ENCODE data around the gene RBCK1.

Gene RBCK1

DNA sequence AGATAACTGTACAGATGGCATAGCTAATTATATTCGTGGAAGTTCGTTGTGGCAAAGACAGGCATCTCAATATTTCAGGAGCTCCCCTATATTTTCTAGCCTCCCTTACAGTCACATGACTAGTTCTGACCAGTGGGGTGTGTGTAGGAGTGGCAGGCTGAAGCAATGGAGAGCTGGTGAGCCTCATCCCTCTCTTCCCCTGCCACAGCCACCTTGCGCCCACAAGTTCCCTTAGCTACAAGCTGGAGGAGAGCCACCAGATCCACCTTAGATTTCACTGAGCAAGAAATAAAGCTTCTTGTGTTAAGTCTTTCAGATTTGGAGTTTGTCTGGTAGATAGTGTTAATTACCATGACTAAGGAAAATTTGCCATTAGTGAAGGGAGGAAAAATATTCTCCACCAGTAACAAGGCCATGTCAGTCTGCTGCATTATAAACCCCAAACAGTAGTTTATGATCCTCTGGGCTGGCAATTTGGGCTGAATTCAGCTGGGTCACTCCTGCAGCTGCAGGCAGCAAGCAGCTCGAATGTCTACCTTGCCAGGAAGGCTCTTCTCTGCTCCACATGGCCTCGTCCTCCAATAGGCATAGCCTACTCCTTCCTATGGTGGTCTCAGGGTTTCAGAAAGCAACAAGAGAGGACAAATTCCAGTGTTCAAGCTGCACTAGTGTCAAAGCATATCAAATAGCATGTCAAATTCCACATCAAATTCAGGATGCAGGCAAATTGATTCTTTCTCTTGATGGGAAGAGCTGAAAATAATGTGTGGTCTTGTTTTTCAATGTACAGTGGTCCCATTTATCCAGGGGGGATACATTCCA is 7.4 kb upstream of the RBCK1 start:
- DNase-seq = no peak

DNA sequence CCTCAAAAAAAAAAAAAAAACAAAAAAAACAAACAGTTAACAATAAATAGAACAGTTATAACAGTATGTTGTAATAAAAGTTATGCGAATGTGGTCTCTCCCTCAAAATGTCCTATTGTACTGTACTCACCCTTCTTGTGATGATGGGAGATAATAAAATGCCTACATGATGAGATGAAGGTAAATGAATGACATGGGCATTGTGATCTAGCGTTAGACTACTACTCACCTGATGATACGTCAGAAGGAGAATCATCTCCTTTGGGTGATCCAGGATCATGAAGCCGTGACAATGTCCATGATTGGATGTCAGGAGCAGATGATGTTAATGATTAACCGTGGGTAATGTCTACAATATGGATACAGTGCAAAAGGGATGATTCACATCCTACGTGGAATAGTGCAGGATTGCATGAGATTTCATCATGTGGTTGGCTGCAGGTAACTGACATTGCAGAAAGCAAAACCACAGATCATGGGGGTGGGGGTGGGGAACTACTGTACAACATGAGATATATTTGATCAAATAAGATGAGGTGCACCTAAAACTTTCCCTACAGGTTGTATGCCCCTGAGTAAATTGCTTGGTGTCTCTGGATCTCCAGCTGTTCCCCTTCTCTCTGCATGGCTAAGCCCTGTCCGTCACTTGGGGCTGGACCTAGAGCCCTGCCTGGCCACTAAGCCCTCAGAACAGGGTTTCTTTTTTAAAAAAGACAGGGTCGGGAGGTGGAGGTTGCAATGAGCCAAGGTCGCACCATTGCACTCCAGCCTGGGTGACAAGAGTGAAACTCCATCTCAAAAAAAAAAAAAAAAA is 6.2 kb upstream of the RBCK1 start:
- peak; percentile 36 for DNase-seq

GRCh38 chr20:402496-402885 is 5.6 kb upstream of the RBCK1 start:
- DNase-seq = no peak

- DNase-seq = no peak
Measured at GRCh38 chr20:402898-403581, 5.1 kb upstream of the RBCK1 start.

- DNase-seq = no peak
Measured at GRCh38 chr20:403582-403957, 4.5 kb upstream of the RBCK1 start.

- no peak for DNase-seq
Measured at GRCh38 chr20:404088-404487, 4.0 kb upstream of the RBCK1 start.

DNA sequence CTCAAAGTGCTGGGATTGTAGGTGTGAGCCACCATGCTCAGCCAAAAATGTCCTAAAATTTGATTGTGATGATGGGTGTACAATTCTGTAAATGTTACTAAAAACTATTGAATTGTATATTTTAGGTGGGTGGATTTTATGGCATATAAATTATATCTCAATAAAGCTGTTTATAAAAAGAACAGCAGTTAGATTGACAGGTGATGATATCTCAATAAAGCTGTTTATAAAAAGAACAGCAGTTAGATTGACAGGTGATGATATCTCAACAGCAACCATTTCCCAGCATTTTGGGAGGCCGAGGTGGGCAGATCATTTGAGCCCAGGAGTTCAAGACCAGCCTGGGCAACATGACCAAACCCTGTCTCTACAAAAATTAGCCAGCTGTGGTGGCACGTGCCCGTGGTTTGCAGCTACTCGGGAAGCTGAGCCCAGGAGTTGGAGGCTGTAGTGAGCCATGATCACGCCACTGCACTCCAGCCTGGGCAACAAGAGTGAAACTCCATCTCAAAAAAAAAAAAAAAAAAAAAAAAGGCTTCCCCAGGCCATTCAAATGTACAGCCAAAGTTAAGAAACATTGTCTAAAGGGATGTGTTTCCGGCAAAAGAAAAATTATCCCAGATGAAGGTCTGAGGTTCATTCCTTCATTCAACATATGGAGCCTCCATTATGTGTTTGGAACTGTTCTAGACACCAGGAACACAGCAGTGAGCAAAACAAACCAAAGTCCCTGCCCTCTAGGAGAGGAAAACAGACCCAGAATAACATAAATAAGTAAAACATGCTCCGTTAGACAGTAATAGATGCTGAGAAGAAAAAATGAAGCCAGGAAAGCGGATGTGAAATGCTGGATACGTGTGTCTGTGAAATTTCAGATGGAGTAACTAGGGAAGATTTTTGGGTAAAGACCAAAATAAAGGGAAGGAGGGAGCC is 1.6 kb upstream of the RBCK1 start:
- no peak for DNase-seq

- DNase-seq = peak; percentile 84
Measured at GRCh38 chr20:407133-407952, 756 bp upstream of the RBCK1 start.

- DNase-seq = no peak
Measured at GRCh38 chr20:408843-409696, 971 bp downstream of the RBCK1 start.

- peak; percentile 13 for DNase-seq
Measured at GRCh38 chr20:409697-410559, 1.8 kb downstream of the RBCK1 start.

DNA sequence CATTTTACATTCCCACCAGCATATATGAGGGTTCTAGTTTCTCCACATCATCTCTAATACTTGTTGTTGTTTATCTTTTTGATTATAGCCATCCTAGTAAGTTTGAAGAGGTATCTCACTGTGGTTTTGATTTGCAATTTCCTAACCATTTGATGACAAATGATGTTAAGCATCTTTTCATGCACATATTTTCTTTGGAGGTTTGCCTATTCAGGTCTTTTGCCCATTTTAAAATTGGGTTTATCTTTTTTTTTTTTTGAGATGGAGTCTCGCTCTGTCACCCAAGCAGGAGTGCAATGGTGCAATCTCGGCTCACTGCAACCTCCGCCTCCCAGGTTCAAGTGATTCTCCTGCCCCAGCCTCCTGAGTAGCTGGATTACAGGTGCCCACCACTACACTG is 4.0 kb downstream of the RBCK1 start:
- DNase-seq = no peak

- DNase-seq = no peak
Measured at GRCh38 chr20:414161-414560, 6.1 kb downstream of the RBCK1 start.

GRCh38 chr20:415820-416322 is 7.8 kb downstream of the RBCK1 start:
- no peak for DNase-seq

DNA sequence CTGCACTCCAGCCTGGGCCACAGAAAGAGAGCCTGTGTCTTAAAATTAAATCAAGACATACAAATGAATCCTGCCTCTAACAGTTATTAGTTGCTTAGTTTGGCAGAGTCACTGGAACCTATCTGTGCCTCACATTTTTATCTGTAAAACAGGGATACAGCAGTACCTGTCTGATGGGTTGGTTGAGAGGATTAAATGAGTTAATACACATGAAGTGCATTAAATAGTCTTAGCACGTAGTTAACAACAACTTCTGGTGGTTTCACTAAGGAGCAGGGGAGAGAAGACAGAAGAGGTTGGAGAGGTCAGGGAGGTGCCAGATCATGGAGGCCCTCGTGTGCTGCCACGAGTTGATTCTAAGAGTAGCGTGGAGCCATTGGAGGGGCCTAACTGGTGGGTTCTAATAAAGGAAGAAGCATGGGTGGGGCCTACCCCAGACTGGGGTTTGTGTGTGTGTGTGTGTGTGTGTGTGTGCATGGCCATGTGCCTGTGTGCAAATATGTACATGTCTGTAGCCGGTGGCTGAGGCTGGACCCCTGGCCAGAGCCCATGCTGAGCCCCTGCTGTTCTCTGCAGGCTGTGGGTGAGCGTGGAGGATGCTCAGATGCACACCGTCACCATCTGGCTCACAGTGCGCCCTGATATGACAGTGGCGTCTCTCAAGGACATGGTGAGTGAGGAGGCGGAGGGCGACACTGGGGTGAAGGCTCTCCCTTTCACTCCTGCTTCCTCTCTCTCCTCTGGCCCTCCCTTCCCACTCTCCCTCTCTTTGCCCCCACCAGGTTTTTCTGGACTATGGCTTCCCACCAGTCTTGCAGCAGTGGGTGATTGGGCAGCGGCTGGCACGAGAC is 9.1 kb downstream of the RBCK1 start:
- no peak for DNase-seq

DNA sequence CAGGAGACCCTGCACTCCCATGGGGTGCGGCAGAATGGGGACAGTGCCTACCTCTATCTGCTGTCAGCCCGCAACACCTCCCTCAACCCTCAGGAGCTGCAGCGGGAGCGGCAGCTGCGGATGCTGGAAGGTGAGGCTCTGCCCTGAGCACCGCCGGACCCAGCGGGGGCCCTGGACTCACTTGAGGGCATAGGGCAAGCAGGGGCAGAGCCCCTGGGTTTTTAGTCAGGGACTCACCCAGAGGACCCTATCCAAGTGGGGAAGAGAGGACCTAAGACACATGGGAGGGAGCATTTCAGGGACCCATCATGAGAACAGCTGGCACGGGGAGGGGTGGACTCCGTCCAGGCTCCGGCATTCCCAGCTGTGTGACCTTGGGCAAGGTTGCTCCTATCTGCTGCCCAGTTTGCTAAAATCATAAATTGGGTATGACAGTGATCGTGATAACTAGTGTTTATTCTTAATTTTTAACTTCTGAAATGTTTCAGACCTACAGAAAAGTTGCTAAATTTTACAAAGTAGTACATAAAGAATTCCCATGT is 9.8 kb downstream of the RBCK1 start:
- no peak for DNase-seq

DNA sequence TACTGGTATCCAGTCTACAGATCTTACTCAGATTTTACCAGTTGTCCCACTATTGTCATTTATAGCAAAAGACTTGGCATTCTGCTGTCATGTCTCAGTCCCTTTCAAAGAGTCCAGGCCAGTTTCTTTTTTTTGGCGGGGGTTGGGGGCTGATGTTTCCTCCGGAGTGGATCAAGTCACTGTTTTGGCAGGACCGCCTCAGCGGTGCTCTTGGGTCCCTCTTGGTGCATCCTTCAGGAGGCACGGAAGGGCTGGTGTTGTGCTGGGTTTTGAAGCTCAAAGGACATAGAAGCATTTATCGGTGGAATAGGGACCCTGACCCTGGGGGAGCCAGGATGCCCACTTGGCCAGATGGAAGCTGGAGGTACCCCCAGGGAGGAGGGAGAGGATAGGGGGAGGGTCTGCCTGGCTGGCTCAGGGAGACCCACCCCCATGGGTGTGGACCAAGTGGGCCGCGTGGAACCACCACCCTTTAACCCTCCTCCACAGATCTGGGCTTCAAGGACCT is 10.8 kb downstream of the RBCK1 start:
- DNase-seq = no peak

GRCh38 chr20:419556-420165 is 11.6 kb downstream of the RBCK1 start:
- peak; percentile 24 for DNase-seq
